Middle frontal gyrus (tissue), 1 donor: ENCODE results near the gene ANTXR1.
"Not testable (repeated sequence)": the region's sequence is repeated elsewhere in the genome, so short reads cannot be mapped to it uniquely, and the experiment has no call there.

Experiments
- DNase-seq: peaks from one replicate; pipeline ENCODE4 v3.0.0-alpha.2; 2015; ENCODE audit warnings: low spot score; ENCODE audit errors: extremely low spot score

The ANTXR1 gene

DNA sequence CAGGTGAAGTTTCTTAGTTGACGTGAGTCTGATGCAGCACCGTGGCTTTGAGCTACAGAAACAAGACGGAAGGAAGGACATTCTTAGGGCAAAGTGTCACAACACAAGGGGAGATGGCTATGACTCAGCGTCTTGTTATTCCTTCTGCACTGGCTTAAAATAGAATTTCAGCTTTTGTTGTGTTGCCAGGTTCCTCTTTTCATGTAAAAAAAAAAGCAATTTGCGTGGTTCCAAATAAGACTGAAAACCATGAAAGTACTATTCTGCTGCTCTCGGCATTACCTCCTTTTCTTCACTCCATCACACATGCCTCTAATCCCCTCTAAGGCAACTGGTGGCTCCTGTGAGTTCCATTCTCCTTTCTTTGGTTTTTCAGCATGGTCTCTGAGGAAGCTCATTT lies 150.1 kb downstream of the ANTXR1 start:
- no peak for DNase-seq

GRCh38 chr2:69163556-69163955 lies 150.6 kb downstream of the ANTXR1 start:
- no peak for DNase-seq

- DNase-seq: no peak
Measured at GRCh38 chr2:69164061-69164778, 151.2 kb downstream of the ANTXR1 start.

DNA sequence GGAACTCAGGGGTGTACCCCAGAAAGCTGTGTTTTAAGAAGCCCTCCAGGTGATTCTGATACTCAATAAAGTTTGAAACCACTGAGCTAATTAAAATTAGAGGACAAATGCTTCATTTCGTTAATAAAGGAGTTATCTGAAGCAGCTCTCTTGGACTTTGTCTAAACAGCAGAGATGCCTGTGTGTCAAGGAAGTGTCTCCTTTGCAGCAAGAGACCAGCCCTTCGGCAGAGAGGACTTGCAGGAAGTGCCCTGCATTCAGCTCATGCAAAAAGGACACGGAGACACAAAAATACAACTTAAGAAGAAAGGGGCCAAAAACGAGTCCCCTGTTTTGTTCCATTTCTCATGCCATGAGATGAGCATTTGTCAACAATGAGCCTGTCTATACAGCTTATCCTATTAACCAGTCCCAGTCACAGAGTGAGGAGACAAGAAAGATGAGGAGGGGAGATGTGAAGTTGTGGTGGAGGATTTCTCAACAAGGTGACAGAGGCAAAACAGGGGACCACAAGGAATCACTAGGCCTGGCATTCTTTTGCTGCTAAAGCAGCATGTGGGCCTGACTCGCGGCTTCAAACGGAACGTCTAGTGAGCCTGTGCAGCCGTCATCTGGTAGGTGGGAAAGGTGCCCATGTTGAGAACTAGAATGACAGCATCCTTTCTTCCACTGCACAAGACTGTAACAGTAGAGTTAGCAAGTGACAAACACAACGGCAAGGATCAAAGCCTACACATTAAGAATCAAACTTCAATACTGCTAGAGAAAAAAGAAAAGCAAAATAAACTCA lies 152.3 kb downstream of the ANTXR1 start:
- no peak for DNase-seq

GRCh38 chr2:69166465-69166811 lies 153.5 kb downstream of the ANTXR1 start:
- no peak for DNase-seq

- DNase-seq: no peak
Measured at GRCh38 chr2:69166812-69167468, 154.0 kb downstream of the ANTXR1 start.

DNA sequence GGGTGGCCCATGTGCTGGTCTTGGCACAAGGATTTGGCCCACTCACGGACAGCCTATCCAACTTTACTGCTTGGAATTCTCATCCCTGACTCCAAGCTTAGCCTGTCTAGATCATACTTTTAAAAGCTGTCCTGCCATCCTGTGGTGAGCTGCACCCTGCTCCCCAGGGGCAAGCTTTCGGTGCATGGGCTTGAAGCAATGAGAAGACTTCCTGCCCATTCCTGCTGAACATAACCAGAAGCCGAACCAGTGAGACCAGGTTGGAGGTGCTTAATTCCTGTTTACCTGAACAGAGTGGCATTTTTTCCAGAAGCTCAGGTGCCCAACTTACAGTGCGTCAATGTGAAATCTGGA lies 154.5 kb downstream of the ANTXR1 start:
- DNase-seq: no peak

GRCh38 chr2:69168144-69168813 lies 155.3 kb downstream of the ANTXR1 start:
- DNase-seq: no peak

DNA sequence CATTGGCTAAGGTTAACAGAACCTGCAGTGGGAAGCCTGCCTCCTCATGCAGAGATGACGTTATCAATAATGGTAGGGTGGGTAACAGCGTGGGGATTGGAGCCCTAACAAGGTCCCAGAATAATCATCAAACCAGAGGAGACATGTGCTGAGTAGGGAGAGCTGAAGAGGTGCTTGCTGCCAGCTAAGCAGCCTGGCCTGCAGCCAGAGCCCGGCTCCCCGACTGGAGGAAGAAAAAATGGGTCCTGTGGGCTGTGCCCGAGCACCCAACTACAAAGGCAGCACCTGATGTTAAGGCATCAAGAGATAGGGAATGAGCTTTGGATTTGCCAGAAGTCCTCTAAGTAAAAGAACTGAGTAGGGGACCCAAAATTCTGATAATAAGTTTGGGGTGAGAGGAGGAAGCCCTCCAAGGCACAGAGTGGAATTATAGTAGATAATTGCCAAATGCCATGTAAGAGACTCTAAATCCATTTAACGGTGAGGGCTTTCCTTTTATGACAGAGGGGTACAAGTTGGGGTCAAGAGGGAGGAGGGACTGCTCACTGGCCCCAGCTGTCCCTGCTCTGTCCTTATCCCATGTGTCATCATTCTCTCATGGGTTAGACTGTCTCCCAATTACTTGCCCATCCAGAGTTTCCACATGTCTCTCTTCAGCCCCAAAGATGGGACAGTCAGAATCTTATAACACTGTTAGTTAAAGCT lies 156.1 kb downstream of the ANTXR1 start:
- DNase-seq: no peak

- DNase-seq: no peak
Measured at GRCh38 chr2:69169655-69170389, 156.8 kb downstream of the ANTXR1 start.

- no peak for DNase-seq
Measured at GRCh38 chr2:69170661-69171060, 157.7 kb downstream of the ANTXR1 start.

- no peak for DNase-seq
Measured at GRCh38 chr2:69171116-69171896, 158.3 kb downstream of the ANTXR1 start.

- no peak for DNase-seq
Measured at GRCh38 chr2:69171897-69172525, 159.0 kb downstream of the ANTXR1 start.

DNA sequence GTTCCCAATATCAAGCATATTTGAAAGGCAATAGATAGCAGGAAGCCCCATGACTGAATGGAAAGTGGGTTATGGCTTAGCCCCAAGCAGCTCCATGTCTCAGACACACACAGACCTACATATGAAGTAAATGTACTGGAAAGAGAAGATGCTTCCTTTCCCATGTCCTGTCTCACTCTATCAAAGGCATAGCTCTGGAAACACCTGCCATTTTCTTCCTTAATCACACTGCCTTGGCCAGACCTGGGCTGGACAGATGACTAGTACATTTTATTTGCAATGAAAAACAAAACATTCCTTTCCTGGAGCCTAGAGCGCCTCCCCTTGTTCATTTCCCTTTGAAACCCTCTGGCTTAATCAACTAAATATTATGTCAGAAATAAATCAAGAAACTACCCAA lies 160.7 kb downstream of the ANTXR1 start:
- no peak for DNase-seq

- not testable (repeated sequence) for DNase-seq
Measured at GRCh38 chr2:69174211-69174610, 161.2 kb downstream of the ANTXR1 start.

- DNase-seq: no peak
Measured at GRCh38 chr2:69175790-69176715, 163.1 kb downstream of the ANTXR1 start.

- DNase-seq: no peak
Measured at GRCh38 chr2:69177063-69177771, 164.2 kb downstream of the ANTXR1 start.
